OCI-LY3 (cell line): ENCODE measurements around the gene TDRD9.

ENCODE experiments used
- CTCF ChIP-seq: fragments of 200-600, 300-600 bp; sonication (generic); IDR thresholded peaks from 2 replicates; pipeline ENCODE4 v1.5.1; 2014; ENCODE audit warnings: antibody characterized with exemption, low read length, low read depth
- EZH2phosphoT487 ChIP-seq: fragments of 200-600 bp; shearing (Covaris generic); IDR thresholded peaks from 2 replicates; pipeline ENCODE4 v1.6.1; 2018; ENCODE audit warnings: antibody characterized with exemption, mixed run types, low read depth

DNA sequence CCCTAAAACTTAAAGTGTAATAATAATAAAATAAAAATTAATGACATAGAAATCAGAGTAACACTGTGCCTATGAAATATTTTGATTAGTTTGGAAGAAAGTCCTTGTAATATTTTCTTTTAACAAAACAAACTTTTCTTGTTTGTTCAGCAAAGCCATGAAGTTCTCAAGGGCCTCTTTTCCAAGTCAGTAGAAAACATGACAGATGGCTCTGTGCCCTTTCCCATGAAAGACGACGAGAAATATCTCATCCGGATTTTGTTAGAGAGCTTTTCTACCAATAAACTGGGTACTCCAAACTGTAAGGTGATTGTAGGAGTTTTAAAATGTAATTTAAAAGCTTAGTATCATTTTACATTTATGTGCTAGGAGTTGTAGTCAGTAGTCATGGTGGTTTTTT is 102.7 kb downstream of the TDRD9 start:
- TF ChIP-seq CTCF (no peak), EZH2phosphoT487 (no peak)
